NAMALWA (cell line): ENCODE measurements around the gene COL28A1.
"Not testable (repeated sequence)": the region's sequence is repeated elsewhere in the genome, so short reads cannot be mapped to it uniquely, and the experiment has no call there.

Experiments
- DNase-seq: peaks from one replicate; pipeline ENCODE4 v3.0.0-alpha.2; 2015; ENCODE audit warnings: low spot score

The COL28A1 gene

GRCh38 chr7:7464991-7465765 is 70.5 kb downstream of the COL28A1 start:
- DNase-seq = not testable (repeated sequence)

GRCh38 chr7:7454000-7454399 is 81.7 kb downstream of the COL28A1 start:
- DNase-seq = no peak

- DNase-seq = no peak
Observed at GRCh38 chr7:7452652-7453051, 83.0 kb downstream of the COL28A1 start.

GRCh38 chr7:7452119-7452518 is 83.6 kb downstream of the COL28A1 start:
- no peak for DNase-seq

- DNase-seq = no peak
Observed at GRCh38 chr7:7449055-7449454, 86.6 kb downstream of the COL28A1 start.

- no peak for DNase-seq
Observed at GRCh38 chr7:7446616-7447015, 89.1 kb downstream of the COL28A1 start.

- DNase-seq = no peak
Observed at GRCh38 chr7:7443806-7444350, 91.8 kb downstream of the COL28A1 start.

GRCh38 chr7:7439564-7439963 is 96.1 kb downstream of the COL28A1 start:
- no peak for DNase-seq

- DNase-seq = no peak
Observed at GRCh38 chr7:7438851-7439250, 96.8 kb downstream of the COL28A1 start.

- no peak for DNase-seq
Observed at GRCh38 chr7:7435978-7436377, 99.7 kb downstream of the COL28A1 start.

GRCh38 chr7:7434329-7434728 is 101.3 kb downstream of the COL28A1 start:
- no peak for DNase-seq

GRCh38 chr7:7433811-7434210 is 101.9 kb downstream of the COL28A1 start:
- DNase-seq = no peak

GRCh38 chr7:7432979-7433378 is 102.7 kb downstream of the COL28A1 start:
- no peak for DNase-seq

GRCh38 chr7:7428806-7429205 is 106.9 kb downstream of the COL28A1 start:
- DNase-seq = no peak

- DNase-seq = no peak
Observed at GRCh38 chr7:7427363-7427762, 108.3 kb downstream of the COL28A1 start.

GRCh38 chr7:7426676-7427075 is 109.0 kb downstream of the COL28A1 start:
- no peak for DNase-seq

- no peak for DNase-seq
Observed at GRCh38 chr7:7425321-7425720, 110.4 kb downstream of the COL28A1 start.

GRCh38 chr7:7424151-7424873 is 111.4 kb downstream of the COL28A1 start:
- DNase-seq = peak; percentile 84

GRCh38 chr7:7422641-7423040 is 113.0 kb downstream of the COL28A1 start:
- DNase-seq = no peak

GRCh38 chr7:7421826-7422225 is 113.8 kb downstream of the COL28A1 start:
- DNase-seq = no peak

- no peak for DNase-seq
Observed at GRCh38 chr7:7418997-7419396, 116.7 kb downstream of the COL28A1 start.

GRCh38 chr7:7417851-7418250 is 117.8 kb downstream of the COL28A1 start:
- DNase-seq = no peak

GRCh38 chr7:7417414-7417813 is 118.3 kb downstream of the COL28A1 start:
- no peak for DNase-seq
